SKM-1 treated with dmso at 0.1 percent for 144 hours (cell line): ENCODE results near the gene CXCL10.
"Not testable (repeated sequence)": the region's sequence is repeated elsewhere in the genome, so short reads cannot be mapped to it uniquely, and the experiment has no call there.

Experiments used
- DNase-seq: peaks from one replicate; lab custom pipeline; 2025; ENCODE audit not compliant: unreplicated experiment; lab: John Stamatoyannopoulos, UW

Gene CXCL10

DNA sequence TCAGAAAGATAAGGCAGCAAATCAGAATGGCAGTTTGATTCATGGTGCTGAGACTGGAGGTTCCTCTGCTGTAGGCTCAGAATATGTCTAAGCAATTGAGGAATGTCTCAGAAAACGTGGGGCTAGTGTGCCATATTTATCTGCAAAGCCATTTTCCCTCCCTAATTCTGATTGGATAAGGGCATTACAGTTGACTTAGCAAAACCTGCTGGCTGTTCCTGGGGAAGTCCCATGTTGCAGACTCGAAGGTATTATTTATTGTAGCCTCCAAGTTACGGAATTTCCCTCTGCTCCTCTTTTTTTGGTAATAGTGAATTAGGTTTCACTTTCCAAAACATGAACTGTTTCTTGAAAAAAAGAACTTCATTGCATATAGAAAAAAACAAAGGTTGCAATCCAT lies at the start of gene CXCL10:
TSS of gene CXCL10 (minus strand) at position 109 of the 400 bp plus-strand sequence. CDS start at position 43, 66 bp downstream.
- no peak for DNase-seq

DNA sequence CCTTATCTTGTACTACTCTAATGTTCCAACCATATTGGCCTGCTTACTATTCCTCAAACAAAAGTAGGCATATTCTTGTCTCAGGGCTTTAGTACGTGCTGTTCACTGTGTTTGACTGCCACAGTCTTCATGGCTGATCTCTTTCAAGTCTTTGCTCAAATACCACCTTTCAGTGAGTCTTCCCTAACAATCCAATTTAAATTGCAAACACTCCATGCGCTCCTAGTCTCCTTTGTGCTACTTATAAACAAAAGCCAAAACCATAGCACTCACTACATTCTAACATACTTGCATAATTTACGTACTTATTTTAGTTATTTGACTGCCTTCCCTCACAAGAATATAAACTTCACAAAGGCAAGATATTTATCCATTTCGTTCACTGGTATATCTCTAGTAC lies 49.5 kb upstream of the CXCL10 start:
- no peak for DNase-seq

DNA sequence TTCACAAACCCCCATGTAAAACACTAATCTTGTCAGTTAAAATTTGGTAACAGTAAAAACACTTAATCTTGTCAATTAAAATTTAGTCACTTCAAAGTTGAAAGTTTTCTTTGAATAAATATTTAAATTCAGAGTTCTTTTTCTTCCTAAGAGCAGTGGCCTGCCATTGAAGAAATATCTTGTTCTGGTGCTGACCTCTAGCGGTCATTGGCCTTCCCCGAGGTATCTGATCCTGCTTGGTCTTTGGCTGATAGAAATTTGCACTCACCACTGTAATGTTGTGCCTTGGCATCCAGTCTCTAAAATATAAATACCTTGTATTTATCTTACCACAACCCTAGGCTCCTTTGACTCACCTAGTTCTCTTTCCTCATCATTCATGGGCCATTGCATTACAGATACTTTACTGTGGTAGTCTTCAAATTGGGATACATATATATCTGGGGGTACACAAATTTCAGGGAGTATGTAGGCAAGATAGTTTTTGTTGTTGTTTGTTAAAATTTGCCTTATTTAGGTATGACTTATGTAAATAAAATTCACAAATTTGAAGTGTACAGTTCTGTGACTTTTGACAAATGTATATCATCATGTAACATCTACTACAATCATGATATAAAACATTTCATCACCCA lies 44.5 kb upstream of the CXCL10 start:
- peak; percentile 47 for DNase-seq

DNA sequence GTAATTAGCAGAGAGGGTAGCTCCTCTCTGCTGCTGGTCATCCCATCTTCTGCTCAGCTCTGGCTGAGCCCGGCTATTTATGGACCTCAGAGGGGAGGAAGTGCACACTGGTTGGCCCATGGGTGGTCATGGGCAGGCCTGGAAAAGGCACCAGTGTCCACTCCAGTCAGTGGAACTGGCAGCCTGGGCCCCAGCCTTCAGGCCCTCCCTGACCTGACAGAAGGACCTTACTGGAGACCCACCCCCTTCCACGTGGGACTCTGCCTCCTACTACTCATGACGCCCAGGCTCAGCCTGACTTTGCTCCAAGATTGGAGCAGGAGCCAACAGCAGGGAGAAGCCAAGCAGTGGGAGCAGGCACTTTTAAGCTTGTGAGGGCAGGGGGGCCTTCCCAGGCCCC lies 43.2 kb upstream of the CXCL10 start:
- DNase-seq: no peak

DNA sequence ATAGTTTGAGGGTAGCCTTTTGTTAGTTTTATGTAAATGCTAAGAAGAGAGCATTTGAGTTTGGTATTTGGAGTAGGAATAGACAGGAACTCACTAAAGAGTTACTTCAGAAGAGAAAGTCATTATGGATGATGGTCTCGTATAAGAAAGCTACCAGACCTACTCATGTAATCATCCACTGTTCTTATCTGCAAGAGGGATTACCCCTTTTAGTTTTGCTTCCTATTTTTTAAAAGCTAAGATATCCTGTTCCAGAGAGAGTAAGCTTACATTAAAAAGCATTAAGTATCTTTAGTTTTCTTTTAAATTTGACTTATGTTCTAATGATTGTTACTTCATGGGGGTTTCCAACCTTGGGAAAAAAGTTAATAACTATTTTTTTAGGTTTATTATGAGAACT lies 38.7 kb upstream of the CXCL10 start:
- DNase-seq: peak; percentile 14

DNA sequence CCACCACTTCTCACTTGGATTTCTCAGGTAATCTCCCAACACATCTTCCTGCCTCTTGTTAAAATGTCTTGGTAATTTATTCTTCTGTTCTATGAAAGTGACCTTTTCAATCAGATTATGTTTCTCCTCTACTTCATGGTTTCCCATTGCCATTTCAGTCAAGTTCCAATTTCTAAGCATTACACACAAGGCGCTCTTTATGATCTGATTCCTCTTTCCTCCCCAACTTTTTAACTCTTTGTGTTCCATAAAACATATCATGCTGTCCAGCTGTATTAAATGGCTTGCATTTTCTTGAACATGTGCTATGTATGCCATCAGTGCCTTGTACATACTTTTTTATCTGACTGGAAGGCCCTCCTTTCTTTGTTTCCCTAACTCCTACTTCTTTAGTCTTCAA lies 38.1 kb upstream of the CXCL10 start:
- DNase-seq: no peak

DNA sequence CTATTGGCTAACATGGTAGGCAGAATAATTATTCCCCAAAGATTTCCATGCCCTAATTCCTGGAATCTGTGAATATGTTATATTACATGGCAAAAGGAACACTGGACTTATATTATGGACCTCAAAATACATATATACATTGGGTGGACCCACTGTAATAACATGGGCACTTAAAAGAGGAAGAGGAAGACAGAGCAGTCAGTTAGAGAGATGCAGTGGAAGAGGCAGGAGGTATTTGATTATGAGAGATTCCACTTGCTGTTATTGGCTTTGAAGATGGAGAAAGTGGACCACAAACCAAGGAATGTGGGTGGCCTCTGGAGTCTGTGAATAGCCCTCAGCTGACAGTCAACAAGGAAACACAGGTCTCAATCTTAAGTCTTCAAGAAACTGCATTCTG lies 37.2 kb upstream of the CXCL10 start:
- peak; percentile 31 for DNase-seq

DNA sequence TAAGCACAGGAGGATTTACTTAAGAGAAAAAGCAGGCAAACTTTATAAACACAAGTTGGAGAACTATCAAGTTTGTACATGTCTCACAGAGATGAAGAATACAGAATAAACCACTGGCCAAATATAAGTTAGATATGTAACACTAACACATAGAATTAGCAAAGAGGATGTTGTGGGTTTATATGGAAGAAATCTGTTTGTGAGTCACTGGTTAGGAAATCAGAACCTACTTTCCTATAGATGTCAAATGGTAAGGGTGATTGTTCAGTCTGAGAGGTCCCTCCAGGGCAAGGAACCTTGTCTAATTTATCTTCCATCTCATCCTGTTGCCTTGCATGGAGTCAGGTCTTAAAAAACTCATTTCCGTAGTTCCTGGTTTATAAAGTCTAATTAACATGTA lies 36.5 kb upstream of the CXCL10 start:
- DNase-seq: peak; percentile 48

DNA sequence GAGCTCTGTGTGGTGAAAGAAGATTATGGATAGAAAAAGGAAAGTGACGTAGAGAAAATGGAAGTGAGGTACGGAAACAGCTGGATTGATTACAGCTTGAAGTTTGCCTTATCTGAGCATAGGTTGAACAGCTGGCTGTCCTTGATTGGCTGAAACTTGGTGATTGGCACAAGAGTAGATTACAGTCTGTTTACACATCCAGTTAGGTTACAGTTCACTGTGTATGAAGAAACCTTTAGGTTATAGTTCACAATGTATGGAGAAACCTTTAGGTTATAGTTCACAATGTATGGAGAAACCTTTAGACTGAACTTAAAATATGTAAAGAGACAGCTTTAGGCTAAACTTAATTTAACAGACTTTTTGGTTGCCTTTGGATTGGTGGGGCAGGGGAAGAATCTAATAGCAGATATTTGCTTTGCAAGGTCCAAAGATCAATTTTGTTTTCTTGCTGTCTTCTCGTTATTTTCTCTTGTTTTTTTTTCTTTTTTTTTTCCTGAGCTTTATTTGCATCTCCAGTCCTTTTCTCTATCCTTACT lies 35.7 kb upstream of the CXCL10 start:
- no peak for DNase-seq

DNA sequence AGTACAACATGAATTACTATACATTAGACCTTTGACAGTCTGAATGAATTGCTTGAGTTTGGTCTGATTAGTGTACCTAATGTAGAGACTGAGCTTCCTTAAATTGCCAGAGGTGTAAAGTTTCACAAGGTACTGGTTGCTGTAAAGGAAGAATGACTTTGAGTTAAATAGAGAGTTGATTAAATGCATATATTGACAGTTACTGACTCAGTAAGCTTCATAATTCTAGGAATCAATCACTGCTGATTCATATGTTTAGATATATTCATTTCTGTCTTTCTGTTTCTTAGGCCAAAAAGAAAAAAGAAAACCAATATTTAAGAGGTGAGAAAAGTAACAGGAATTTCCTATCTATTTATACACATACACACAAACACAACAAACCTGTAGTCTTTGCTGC lies 35.0 kb upstream of the CXCL10 start:
- no peak for DNase-seq

DNA sequence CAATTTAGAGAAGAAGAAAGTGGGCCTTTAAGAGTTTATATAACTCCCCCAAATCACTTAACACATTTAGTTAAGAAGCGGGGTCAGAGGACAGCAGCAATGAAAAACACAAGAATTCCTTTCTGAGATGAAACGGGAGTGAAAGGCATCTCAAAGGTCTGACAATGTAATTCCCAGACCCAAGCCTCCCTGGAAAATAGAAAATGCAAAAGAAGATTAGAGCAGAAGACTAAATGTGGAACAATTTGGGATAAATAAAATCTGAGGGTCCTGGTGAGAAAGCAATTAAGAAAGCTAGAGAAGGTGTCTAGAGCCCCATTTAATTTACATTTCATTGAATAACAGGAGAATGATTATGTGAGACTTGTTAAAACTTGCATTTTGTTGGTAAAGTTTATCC lies 32.1 kb upstream of the CXCL10 start:
- no peak for DNase-seq

DNA sequence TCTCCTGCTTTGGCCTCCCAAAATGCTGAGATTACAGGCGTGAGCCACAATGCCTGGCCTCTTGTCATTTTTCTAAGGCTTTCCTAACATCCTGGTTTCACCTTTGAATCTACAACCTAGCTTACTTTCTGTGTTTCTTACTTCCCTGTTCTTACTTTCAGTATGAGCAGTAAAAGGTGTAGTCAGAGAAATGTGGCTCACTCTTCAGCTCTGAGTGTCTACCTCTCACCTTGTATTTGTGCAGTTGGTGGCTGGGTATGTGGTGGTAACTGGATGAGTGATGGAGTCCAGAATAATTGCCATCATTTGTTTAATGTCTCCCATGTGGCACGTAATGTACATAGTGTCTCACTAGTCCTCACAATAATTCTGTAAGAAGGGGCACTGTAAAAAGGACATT lies 31.7 kb upstream of the CXCL10 start:
- peak; percentile 21 for DNase-seq

DNA sequence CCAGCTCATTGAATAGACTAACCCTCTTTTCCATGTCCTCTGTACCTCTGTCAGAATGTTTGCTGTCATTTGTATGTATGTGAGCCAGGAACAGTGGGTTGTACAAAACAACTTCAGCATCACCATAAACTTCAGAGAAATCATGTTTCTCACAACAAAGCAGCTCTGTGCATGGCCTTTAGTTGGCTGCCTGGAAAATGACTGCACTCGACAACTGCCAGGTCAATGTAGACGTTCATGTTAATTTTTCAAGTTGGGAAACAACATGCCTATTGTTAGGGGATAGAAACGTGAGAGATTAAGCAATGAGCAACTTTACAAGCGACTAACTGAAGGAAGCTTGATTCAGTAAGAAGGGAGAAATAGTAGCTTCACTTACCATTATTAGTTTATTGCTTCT lies 30.4 kb upstream of the CXCL10 start:
- no peak for DNase-seq

DNA sequence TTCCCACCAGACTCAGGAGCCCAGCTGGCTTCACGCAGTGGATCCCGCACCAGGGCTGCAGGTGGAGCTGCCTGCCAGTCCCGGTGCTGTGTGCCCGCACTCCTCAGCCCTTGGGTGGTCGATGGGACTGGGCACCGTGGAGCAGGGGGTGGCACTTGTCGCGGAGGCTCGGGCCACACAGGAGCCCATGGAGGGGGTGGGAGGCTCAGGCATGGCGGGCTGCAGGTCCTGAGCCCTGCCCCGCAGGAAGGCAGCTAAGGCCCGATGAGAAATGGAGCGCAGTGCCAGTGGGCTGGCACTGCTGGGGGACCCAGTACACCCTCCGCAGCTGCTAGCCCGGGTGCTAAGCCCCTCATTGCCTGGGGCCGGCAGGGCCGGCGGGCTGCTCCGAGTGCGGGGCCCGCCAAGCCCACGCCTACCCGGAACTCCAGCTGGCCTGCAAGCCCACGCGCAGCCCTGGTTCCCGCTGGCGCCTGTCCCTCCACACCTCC lies 27.3 kb upstream of the CXCL10 start:
- DNase-seq: not testable (repeated sequence)

DNA sequence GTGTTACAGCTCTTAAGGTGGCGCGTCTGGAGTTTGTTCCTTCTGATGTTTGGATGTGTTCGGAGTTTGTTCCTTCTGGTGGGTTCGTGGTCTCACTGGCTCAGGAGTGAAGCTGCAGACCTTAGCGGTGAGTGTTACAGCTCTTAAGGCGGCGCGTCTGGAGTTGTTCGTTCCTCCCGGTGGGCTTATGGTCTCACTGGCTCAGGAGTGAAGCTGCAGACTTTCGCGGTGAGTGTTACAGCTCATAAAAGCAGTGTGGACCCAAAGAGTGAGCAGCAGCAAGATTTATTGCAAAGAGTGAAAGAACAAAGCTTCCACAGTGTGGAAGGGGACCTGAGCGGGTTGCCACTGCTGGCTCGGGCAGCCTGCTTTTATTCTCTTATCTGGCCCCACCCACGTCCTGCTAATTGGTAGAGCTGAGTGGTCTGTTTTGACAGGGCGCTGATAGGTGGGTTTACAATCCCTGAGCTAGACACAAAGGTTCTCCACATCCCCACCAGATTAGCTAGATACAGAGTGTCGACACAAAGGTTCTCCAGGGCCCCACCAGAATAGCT lies 26.6 kb upstream of the CXCL10 start:
- DNase-seq: not testable (repeated sequence)

DNA sequence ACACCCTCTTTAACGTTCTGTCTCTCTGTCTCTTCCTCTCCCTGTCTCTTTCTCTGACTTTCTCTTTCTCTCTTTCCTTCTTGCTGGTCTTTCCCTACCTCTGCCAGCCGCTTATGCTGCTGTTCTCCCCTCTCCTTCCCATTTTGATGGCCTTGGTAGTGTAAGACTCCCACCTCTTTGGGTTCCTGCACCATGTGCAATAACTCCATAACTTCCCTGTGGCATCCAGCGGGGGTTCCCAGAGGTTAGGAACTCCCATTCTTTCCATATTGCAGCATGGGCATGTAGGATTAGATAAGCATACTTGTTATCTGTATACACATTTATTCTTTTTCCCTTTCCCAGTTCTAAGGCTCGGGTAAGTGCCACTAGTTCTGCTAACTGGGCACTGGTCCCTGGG lies 21.4 kb upstream of the CXCL10 start:
- not testable (repeated sequence) for DNase-seq

DNA sequence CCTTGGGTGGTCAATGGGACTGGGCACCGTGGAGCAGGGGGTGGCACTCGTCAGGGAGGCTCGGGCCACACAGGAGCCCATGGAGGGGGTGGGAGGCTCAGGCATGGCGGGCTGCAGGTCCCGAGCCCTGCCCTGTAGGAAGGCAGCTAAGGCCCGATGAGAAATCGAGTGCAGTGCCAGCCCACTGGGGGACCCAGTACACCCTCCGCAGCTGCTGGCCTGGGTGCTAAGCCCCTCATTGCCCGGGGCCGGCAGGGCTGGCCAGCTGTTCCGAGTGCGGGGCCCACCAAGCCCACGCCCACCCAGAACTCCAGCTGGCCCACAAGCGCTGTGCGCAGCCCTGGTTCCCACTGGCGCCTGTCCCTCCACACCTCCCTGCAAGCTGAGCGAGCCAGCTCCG lies 20.0 kb upstream of the CXCL10 start:
- DNase-seq: not testable (repeated sequence)

DNA sequence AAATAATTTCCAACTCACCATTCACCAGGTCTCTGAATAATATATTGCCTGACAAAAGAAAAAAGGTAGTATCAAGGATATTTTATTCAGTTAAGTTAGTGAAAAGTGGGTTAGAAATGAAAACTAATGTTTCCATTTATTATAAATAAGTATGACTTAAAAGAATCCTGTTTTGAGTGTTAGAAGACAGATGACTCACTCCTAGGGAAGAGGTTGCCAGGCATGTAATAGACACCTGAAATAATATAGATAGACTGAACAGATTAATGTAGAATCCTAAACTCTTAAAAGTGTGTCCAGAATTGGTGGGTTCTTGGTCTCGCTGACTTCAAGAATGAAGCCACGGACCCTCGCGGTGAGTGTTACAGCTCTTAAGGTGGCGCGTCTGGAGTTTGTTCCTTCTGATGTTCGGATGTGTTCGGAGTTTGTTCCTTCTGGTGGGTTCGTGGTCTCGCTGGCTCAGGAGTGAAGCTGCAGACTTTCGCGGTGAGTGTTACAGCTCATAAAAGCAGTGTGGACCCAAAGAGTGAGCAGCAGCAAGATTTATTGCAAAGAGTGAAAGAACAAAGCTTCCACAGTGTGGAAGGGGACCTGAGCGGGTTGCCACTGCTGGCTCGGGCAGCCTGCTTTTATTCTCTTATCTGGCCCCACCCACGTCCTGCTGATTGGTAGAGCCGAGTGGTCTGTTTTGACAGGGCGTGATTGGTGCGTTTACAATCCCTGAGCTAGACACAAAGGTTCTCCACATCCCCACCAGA lies 19.1 kb upstream of the CXCL10 start:
- DNase-seq: not testable (repeated sequence)

DNA sequence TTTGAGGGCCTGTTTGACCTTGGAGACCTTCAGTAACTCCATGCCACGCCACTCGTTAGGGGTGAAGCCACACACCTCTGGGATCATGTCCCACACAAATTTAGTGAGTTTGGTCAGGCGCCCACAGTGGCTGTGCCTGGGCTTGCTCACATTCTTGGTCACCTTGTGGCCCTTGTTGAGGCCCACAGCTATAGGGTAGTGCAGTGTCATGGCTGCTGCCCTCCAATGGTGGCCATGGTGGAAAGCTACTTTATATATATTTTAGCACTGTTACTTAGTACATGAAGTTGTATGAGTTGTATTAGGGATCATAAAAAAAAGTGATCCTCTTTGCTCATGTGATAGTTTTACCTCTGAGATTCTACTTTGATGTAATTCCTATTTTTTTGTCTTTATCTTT lies 13.6 kb upstream of the CXCL10 start:
- no peak for DNase-seq

DNA sequence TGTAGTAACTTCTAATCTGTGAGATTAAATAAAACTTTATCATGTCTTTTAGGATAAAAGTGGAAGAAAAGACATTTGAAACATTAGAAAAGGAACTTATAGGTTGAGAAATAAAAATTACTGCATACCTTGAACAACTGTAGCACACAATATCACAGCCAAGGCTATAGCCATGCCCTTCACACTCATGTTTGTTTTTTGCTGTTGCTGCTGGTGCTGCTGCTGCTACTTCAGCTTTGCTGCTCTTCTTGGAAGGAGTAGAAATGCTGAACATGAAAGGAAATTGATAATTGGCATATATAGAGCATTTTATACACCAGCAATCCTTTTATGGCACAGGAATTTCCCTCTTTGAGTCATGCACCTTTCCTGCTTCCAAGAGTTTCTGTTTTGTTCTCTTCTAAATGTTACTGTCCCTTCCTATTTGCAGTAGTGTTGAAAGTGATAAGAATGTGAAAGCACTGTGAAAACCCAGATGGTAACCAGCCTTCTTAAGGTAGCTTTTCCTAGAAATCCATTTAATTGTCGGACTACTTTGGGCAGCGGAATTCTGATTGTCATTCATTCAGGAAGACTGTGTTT lies 12.6 kb upstream of the CXCL10 start, which contains the start of gene CXCL11:
TSS of gene CXCL11 (minus strand) at position 272 of the 582 bp plus-strand sequence. CDS start at position 189, 83 bp downstream.
- no peak for DNase-seq

DNA sequence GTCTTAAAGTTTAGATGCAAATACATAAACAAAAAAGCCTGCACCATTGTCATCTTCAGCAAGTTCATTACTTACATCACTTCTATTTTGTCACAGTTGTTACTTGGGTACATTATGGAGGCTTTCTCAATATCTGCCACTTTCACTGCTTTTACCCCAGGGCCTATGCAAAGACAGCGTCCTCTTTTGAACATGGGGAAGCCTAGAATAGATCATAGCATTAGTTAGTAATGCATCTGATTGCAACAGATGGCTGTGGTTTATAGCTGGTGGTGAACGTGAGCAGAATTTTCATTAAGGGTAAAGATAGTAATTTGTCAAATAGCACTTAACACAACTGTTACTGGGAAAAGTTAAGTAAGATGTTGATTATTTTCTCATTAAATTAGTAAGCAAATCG lies 11.8 kb upstream of the CXCL10 start:
- peak; percentile 69 for DNase-seq
